ENCODE results near the gene CYP11A1.

GRCh38 chr15:74322558-74323180 lies 44.8 kb downstream of the CYP11A1 start:
- no peak for TF ChIP-seq TAF1 (IDR thresholded peaks at IDR 0.05; ENCODE audit: borderline replicate concordance, insufficient read depth, low read length)
- no peak for TF ChIP-seq POLR2AphosphoS5 (IDR thresholded peaks at IDR 0.05; ENCODE audit: low read depth, low read length)
- TF ChIP-seq REST (IDR thresholded peaks at IDR 0.05; ENCODE audit: insufficient read depth in 1 of 2, low read depth in 2 of 2, low read length in 2 of 2): no peak
- TF ChIP-seq SIN3A (IDR thresholded peaks at IDR 0.05; ENCODE audit: borderline replicate concordance, insufficient read depth, low read length): no peak
- no peak for TF ChIP-seq FOXP2 (optimal IDR thresholded peaks at IDR 0.05; ENCODE audit: borderline replicate concordance, extremely low read depth, extremely low read length, insufficient read depth)
